AG09319 (cell line): Measurements from ENCODE around the gene CELA3B.
A peak's percentile ranks its signal among the peaks of the same experiment; 100 is the strongest.
"Not testable (repeated sequence)": the region's sequence is repeated elsewhere in the genome, so short reads cannot be mapped to it uniquely, and the experiment has no call there.

ENCODE experiments used
- DNase-seq: peaks from one replicate; pipeline ENCODE4 v3.0.0-alpha.2; 2010; ENCODE audit warnings: low read depth; ENCODE audit errors: extremely low read depth
- CTCF ChIP-seq: IDR thresholded peaks from 2 replicates; pipeline ENCODE4 v1.5.1; 2011; ENCODE audit warnings: low read depth, mild to moderate bottlenecking, inconsistent platforms, low read length, moderate library complexity

CELA3B gene

GRCh38 chr1:22025368-22026155, 48.7 kb downstream of the CELA3B start:
- no peak for TF ChIP-seq CTCF
- DNase-seq, result peak; percentile 74

GRCh38 chr1:22026924-22027289, 50.1 kb downstream of the CELA3B start:
- no peak for TF ChIP-seq CTCF
- DNase-seq, result no peak

DNA sequence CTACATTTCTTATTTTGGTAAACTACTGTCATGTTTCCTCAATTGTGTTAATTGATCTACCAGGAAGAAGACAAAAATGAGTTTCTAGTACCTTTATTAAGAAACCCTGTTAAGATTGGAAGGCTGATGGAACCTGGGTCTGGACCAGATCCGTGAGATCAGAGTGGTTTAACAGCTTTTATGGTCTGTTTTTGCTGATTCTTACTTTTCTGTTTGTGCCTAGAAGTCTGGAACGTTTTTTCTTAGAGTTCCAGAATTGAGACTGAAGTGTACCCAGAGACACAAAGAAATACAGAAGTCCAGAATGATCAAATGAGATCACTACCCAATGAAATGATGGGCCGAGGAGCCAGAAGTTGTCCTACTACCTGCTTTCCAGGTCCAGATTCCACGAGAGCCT, 53.2 kb downstream of the CELA3B start:
- no peak for TF ChIP-seq CTCF
- no peak for DNase-seq

GRCh38 chr1:22030473-22030872, 53.7 kb downstream of the CELA3B start:
- DNase-seq, result no peak
- no peak for TF ChIP-seq CTCF

- no peak for TF ChIP-seq CTCF
- DNase-seq, result no peak
These were observed 54.6 kb downstream of the CELA3B start for GRCh38 chr1:22031214-22031962.

- DNase-seq, result not testable (repeated sequence)
These were observed 58.0 kb downstream of the CELA3B start for GRCh38 chr1:22034834-22035233.

- TF ChIP-seq CTCF, result no peak
- DNase-seq, result no peak
These were observed 60.7 kb downstream of the CELA3B start for GRCh38 chr1:22037520-22037919.

DNA sequence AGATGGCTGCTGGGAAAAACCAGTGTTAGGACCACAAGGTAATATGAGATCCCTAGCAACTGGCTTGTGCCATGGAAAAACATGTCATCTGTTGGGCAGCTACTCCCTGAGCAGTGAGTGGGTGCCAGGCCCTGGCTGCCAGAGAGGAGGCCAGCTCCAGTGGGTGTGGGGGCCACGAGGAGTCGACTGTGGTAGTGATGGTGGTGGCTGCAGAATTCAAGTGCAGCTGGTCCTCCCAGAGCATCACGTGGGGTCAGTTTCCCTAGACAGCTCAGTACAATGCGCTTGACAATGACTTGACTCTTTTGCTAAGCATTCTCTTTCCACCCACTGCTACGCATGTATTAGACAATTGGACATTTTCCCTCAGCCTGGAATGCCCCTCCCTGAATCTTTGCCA, 61.2 kb downstream of the CELA3B start:
- no peak for TF ChIP-seq CTCF
- DNase-seq, result no peak
